ENCODE data around the gene SLC25A30.

Gene SLC25A30

GRCh38 chr13:45417790-45418534 lies at the start of gene SLC25A30:
Gene SLC25A30 (minus strand): TSS chr13:45418373. CDS start chr13:45411425, 6,948 bp downstream.
- DNase-seq: peak; percentile 82 to 92 (median 87)

- no peak for DNase-seq
Measured at GRCh38 chr13:45466359-45466758, 48.2 kb upstream of the SLC25A30 start.

- DNase-seq: peak; percentile 88 to 96 (median 94)
Measured at GRCh38 chr13:45464687-45465453, 46.7 kb upstream of the SLC25A30 start, which contains the start of gene COG3. Gene COG3 (plus strand): TSS chr13:45464939. CDS start chr13:45465037, 98 bp downstream.

GRCh38 chr13:45464141-45464686 lies 46.0 kb upstream of the SLC25A30 start:
- DNase-seq: peak in 1 of 6 experiments; percentile 13

GRCh38 chr13:45456196-45456972 lies 38.2 kb upstream of the SLC25A30 start:
- no peak for DNase-seq

GRCh38 chr13:45454204-45454603 lies 36.0 kb upstream of the SLC25A30 start:
- no peak for DNase-seq

GRCh38 chr13:45451282-45451681 lies 33.1 kb upstream of the SLC25A30 start:
- DNase-seq: no peak

- DNase-seq: no peak
Measured at GRCh38 chr13:45448965-45449559, 30.9 kb upstream of the SLC25A30 start.

- no peak for DNase-seq
Measured at GRCh38 chr13:45447050-45447661, 29.0 kb upstream of the SLC25A30 start.

- no peak for DNase-seq
Measured at GRCh38 chr13:45446181-45446580, 28.0 kb upstream of the SLC25A30 start.

- DNase-seq: no peak
Measured at GRCh38 chr13:45445053-45445452, 26.9 kb upstream of the SLC25A30 start.

- DNase-seq: no peak
Measured at GRCh38 chr13:45441633-45442032, 23.5 kb upstream of the SLC25A30 start.

- no peak for DNase-seq
Measured at GRCh38 chr13:45439781-45440462, 21.7 kb upstream of the SLC25A30 start.

- DNase-seq: no peak
Measured at GRCh38 chr13:45439008-45439407, 20.8 kb upstream of the SLC25A30 start.

- no peak for DNase-seq
Measured at GRCh38 chr13:45437947-45438346, 19.8 kb upstream of the SLC25A30 start.

GRCh38 chr13:45436953-45437352 lies 18.8 kb upstream of the SLC25A30 start:
- DNase-seq: no peak

- DNase-seq: no peak
Measured at GRCh38 chr13:45436332-45436731, 18.2 kb upstream of the SLC25A30 start.

- DNase-seq: no peak
Measured at GRCh38 chr13:45434556-45435371, 16.6 kb upstream of the SLC25A30 start.

GRCh38 chr13:45433381-45433790 lies 15.2 kb upstream of the SLC25A30 start:
- no peak for DNase-seq

- no peak for DNase-seq
Measured at GRCh38 chr13:45432737-45433380, 14.7 kb upstream of the SLC25A30 start.
